HUES48 (cell line): ENCODE data around the gene KCNJ6.
"Not testable (repeated sequence)": the region's sequence is repeated elsewhere in the genome, so short reads cannot be mapped to it uniquely, and the experiment has no call there.

Experiments used
- H3K27ac ChIP-seq: one replicate; pipeline ENCODE4 v1.7.0; 2013; ENCODE audit warnings: low read depth, low read length, inconsistent platforms
- H3K27me3 ChIP-seq: 2 replicates; pipeline ENCODE4 v1.6.1; 2013; ENCODE audit warnings: mild to moderate bottlenecking, low read length; ENCODE audit not compliant: control insufficient read depth, insufficient read depth
- H3K36me3 ChIP-seq: 2 replicates; pipeline ENCODE4 v1.6.1; 2013; ENCODE audit warnings: low read length; ENCODE audit not compliant: control insufficient read depth, insufficient read depth
- H3K4me1 ChIP-seq: 2 replicates; pipeline ENCODE4 v1.6.1; 2013; ENCODE audit warnings: mild to moderate bottlenecking, low read length; ENCODE audit not compliant: control insufficient read depth, insufficient read depth
- H3K4me3 ChIP-seq: 2 replicates; pipeline ENCODE4 v1.5.1; 2013; ENCODE audit warnings: mild to moderate bottlenecking, low read depth, low read length
- H3K9ac ChIP-seq: 2 replicates; pipeline ENCODE4 v1.6.1; 2013; ENCODE audit warnings: mild to moderate bottlenecking, low read depth, low read length, moderate library complexity
- H3K9me3 ChIP-seq: 2 replicates; pipeline ENCODE4 v1.6.1; 2013; ENCODE audit warnings: low read length; ENCODE audit not compliant: control insufficient read depth, insufficient read depth

The KCNJ6 gene

GRCh38 chr21:37665230-37666024, 250.8 kb downstream of the KCNJ6 start:
- Histone ChIP-seq H3K9me3 (peaks cover 26% of the 10 kb centered on the region), H3K4me1 (peaks cover 21% of the 10 kb centered on the region), H3K36me3 (no peaks in the 10 kb centered on the region), H3K27ac (no peak overlapping the region), H3K4me3 (no peak overlapping the region), H3K27me3 (no peaks in the 10 kb centered on the region), H3K9ac (no peak overlapping the region)

GRCh38 chr21:37662227-37662626, 254.0 kb downstream of the KCNJ6 start:
- H3K27me3 ChIP-seq, H3K9ac ChIP-seq, H3K36me3 ChIP-seq, H3K4me1 ChIP-seq, H3K27ac ChIP-seq, H3K4me3 ChIP-seq: not testable (repeated sequence)
- peaks cover 22% of the 10 kb centered on the region for H3K9me3 ChIP-seq

GRCh38 chr21:37660709-37661108, 255.5 kb downstream of the KCNJ6 start:
- Histone ChIP-seq H3K27ac (no peak overlapping the region), H3K4me1 (no peaks in the 10 kb centered on the region)

DNA sequence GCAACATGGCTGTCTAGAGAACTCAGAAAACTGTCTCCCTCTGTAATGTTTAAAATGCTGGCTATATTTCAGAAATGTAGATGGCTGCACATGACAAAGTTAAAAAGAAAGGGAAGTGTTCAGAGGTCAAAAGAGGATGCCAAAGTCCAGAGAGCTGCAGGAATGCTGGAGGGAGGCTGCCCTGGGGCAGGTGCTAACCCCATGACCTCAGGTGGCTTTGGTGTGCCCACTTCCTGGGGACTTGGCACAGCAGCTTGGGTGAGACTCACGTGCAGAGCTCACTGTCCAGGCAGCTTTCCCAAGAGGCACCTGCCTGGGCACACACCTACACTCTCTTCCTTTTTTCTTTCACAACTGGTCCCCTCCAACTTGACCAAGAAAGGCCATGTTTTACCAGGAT, 256.4 kb downstream of the KCNJ6 start:
- Histone ChIP-seq H3K36me3 (no peaks in the 10 kb centered on the region), H3K27me3 (no peaks in the 10 kb centered on the region), H3K9ac (no peak overlapping the region), H3K9me3 (peaks cover 3% of the 10 kb centered on the region; the same call in 1 of the 2 replicates), H3K4me3 (no peak overlapping the region), H3K4me1 (no peaks in the 10 kb centered on the region), H3K27ac (no peak overlapping the region)

More at GRCh38 chr21:37660709-37661108, 255.5 kb downstream of the KCNJ6 start:
- Histone ChIP-seq H3K9me3 (peaks cover 12% of the 10 kb centered on the region), H3K9ac (no peak overlapping the region), H3K4me3 (no peak overlapping the region), H3K27me3 (no peaks in the 10 kb centered on the region), H3K36me3 (no peaks in the 10 kb centered on the region)

GRCh38 chr21:37658817-37659458, 257.3 kb downstream of the KCNJ6 start:
- Histone ChIP-seq H3K9ac (no peak overlapping the region), H3K27ac (no peak overlapping the region), H3K4me1 (no peaks in the 10 kb centered on the region), H3K36me3 (no peaks in the 10 kb centered on the region), H3K4me3 (no peak overlapping the region), H3K9me3 (peaks cover 3% of the 10 kb centered on the region; the same call in 1 of the 2 replicates), H3K27me3 (no peaks in the 10 kb centered on the region)

- Histone ChIP-seq H3K9me3 (peaks cover under 1% of the 10 kb centered on the region; the same call in 1 of the 2 replicates), H3K9ac (no peak overlapping the region), H3K27me3 (no peaks in the 10 kb centered on the region), H3K4me1 (no peaks in the 10 kb centered on the region), H3K4me3 (no peak overlapping the region), H3K27ac (no peak overlapping the region), H3K36me3 (no peaks in the 10 kb centered on the region)
Observed at GRCh38 chr21:37658121-37658816, 258.0 kb downstream of the KCNJ6 start.

- Histone ChIP-seq H3K36me3 (no peaks in the 10 kb centered on the region), H3K4me3 (no peak overlapping the region), H3K9ac (no peak overlapping the region), H3K27me3 (no peaks in the 10 kb centered on the region), H3K27ac (no peak overlapping the region), H3K4me1 (no peaks in the 10 kb centered on the region), H3K9me3 (no peaks in the 10 kb centered on the region)
Observed at GRCh38 chr21:37656899-37657298, 259.4 kb downstream of the KCNJ6 start.

DNA sequence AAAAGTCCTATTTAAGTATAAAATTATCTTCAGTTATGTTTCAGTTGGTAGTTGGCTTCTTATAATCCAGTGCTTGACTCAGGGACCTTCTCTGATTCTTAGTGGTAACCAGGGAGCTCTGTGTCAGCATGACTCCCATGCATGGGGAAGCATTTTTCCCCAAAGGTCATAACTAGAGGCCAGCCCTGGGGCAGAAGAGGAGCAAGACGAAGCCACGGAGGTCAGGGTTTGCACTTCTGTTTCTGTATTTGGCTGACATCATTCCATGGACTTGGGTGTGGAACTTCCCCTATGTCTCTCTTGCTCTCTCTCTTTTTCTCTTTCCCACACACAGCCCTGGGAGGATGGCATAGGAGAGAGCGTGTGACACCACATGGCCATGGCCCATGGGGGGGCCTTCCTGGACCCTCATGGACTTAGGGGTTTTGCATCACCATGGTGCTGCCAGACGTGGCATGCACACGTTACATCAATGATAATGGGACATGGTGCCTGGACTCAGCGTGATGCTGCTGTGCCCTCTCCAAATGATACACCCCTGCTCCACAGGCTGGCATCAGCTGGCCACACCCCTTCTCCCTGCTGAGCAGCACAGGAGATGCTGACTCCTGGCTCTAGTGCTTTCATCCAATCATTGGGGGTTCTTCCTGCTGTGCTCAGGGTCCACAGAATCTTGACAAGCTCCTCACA, 260.5 kb downstream of the KCNJ6 start:
- Histone ChIP-seq H3K36me3 (no peaks in the 10 kb centered on the region), H3K9ac (no peak overlapping the region), H3K4me3 (no peak overlapping the region), H3K4me1 (no peaks in the 10 kb centered on the region), H3K27me3 (no peaks in the 10 kb centered on the region), H3K9me3 (no peaks in the 10 kb centered on the region), H3K27ac (no peak overlapping the region)

DNA sequence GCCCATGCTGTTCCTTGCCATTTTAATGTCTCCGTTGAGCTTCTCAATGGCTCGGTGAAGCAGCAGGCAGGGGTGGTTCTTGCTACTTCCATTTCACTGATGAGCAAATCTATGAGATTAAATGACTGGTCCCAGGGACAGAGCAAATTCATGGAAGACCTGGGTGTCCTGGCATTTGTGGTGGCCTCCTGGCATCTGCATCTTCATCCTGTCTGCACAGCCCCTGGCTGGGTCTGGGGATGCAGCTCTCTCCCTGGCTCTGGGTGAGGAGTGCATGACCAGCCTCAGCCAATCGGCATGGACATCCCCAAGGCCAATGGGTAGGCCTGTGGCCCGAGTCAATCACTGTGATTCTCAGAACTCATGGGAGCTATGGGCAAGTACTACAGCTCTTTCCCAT, 261.7 kb downstream of the KCNJ6 start:
- no peaks in the 10 kb centered on the region for H3K27me3 ChIP-seq
- no peak overlapping the region for H3K27ac ChIP-seq
- no peaks in the 10 kb centered on the region for H3K9me3 ChIP-seq
- H3K9ac ChIP-seq: no peak overlapping the region
- H3K36me3 ChIP-seq: no peaks in the 10 kb centered on the region
- H3K4me3 ChIP-seq: no peak overlapping the region
- H3K4me1 ChIP-seq: no peaks in the 10 kb centered on the region

- Histone ChIP-seq H3K27me3 (no peaks in the 10 kb centered on the region), H3K27ac (no peak overlapping the region), H3K4me1 (no peaks in the 10 kb centered on the region), H3K9me3 (no peaks in the 10 kb centered on the region), H3K36me3 (no peaks in the 10 kb centered on the region), H3K4me3 (no peak overlapping the region), H3K9ac (no peak overlapping the region)
Observed at GRCh38 chr21:37653201-37653600, 263.1 kb downstream of the KCNJ6 start.
